OCI-LY7 (cell line): ENCODE results near the gene ANKS1B.

Experiments
- CTCF ChIP-seq: fragments of 200-600 bp; sonication (generic); conservative IDR thresholded peaks from 2 replicates; pipeline ENCODE4 v1.5.1; 2014; ENCODE audit warnings: mild to moderate bottlenecking, antibody characterized with exemption, low read length, moderate library complexity, mixed read lengths
- EZH2phosphoT487 ChIP-seq: fragments of 200-600 bp; sonication (generic); IDR thresholded peaks from 2 replicates; pipeline ENCODE4 v1.6.1; 2018; ENCODE audit warnings: low read depth, borderline replicate concordance, mild to moderate bottlenecking, mixed run types, antibody characterized with exemption, low read length, moderate library complexity, mixed read lengths

- TF ChIP-seq CTCF: no peak
- no peak for TF ChIP-seq EZH2phosphoT487
Measured at GRCh38 chr12:99079811-99080210, 904.9 kb downstream of the ANKS1B start.
